Measurements from ENCODE around the gene FBXW7. TPM values are rescaled to one million over a fixed set of nuclear protein-coding genes. Genes with fewer than 3 reads are reported as not detected.

Gene FBXW7
- polyA plus RNA-seq, 4 donors, result 25.8 to 37.3 (median 32.0) TPM

Other genes with a start within 250 kb of the FBXW7 start
- gene TMEM154, start 143.9 kb upstream of the FBXW7 start, polyA plus RNA-seq (ENCODE audit: insufficient read length in 4 of 4), result 1 to 10 TPM in 2 of 4 donors, under 1 TPM in 2; 0.62 to 1.7 (median 1.3) TPM
- gene TIGD4, start 243.6 kb upstream of the FBXW7 start, polyA plus RNA-seq (ENCODE audit: insufficient read length in 4 of 4), result 1 to 10 TPM; 1.7 to 3.0 (median 2.4) TPM
- 10 to 100 TPM; 40.4 to 46.7 (median 44.8) TPM for gene ARFIP1, start 243.9 kb upstream of the FBXW7 start, polyA plus RNA-seq (ENCODE audit: insufficient read length in 4 of 4)